K562 (cell line): ENCODE data around the gene TNNT2. TPM values are rescaled to one million over a fixed set of nuclear protein-coding genes. Genes with fewer than 3 reads are reported as not detected.
A peak's percentile ranks its signal among the peaks of the same experiment; 100 is the strongest.

Experiments used
- ATAC-seq: fragments of 200-7000 bp; cut with Tn5 transposase; 3 replicates; pipeline ENCODE4 v1.9.1; 2020; ENCODE audit warnings: moderate library complexity
- BruUV-seq: library from RNA; stranded (reverse); fragments of 400-500 nt; replicated peaks from 2 replicates; lab custom pipeline; 2021; lab: Mats Ljungman, UMichigan
- CTCF ChIA-PET: fragments of 300-600 bp; formaldehyde crosslinking; extraction: SDS; loops from one replicate; lab custom pipeline; 2021; ENCODE audit warnings: low intra/inter-chr PET ratio; lab: Yijun Ruan, JAX
- POLR2A ChIA-PET: fragments of 300-600, 350-650 bp; sonication (Branson Sonifier 250); formaldehyde crosslinking; extraction: SDS; loops from one replicate; lab custom pipeline; 2021; ENCODE audit warnings: antibody characterized with exemption, inconsistent platforms; lab: Yijun Ruan, JAX
- DNase-seq, 4 experiments: peaks; one replicate each; pipeline versions ENCODE4 v3.0.0 to v3.0.0-alpha.2; 2011 to 2018; ENCODE audit warnings: low spot score in 3 of 4, mixed read lengths in 3 of 4; ENCODE audit errors: extremely low read depth in 1 of 4
- FAIRE-seq: peaks from 2 replicates; lab custom pipeline; 2011; peaks lifted over from hg19 to GRCh38; lab: Jason Lieb, UNC
- H2AFZ ChIP-seq: 2 replicates; pipeline ENCODE4 v1.6.0; 2011; ENCODE audit warnings: low read depth, low read length, control low read depth, inconsistent platforms
- H3K27ac ChIP-seq: fragments of 200-600 bp; 3 replicates; pipeline ENCODE4 v1.8.0; 2011; ENCODE audit warnings: low read depth, mild to moderate bottlenecking, control low read depth, inconsistent platforms, low read length, moderate library complexity, mixed read lengths; ENCODE audit errors: extremely low read depth
- H3K27me3 ChIP-seq, 2 experiments: fragments of 300-600 bp in 1 of 2; 2 replicates in 1 of 2; 3 replicates in 1 of 2; pipeline versions ENCODE4 v1.6.0 to v1.8.0; 2011; ENCODE audit warnings: inconsistent platforms in 2 of 2, low read length in 2 of 2, mild to moderate bottlenecking in 1 of 2, mixed read lengths in 1 of 2, moderate library complexity in 1 of 2; ENCODE audit not compliant: control insufficient read depth in 2 of 2, insufficient read depth in 2 of 2
- H3K36me3 ChIP-seq: fragments of 300-600 bp; 3 replicates; pipeline ENCODE4 v1.8.0; 2011; ENCODE audit warnings: mild to moderate bottlenecking, low read length, inconsistent platforms; ENCODE audit not compliant: control insufficient read depth, insufficient read depth
- H3K4me1 ChIP-seq, 2 experiments: fragments of 200-600 bp in 1 of 2; replicated peaks in 1 of 2; 2 replicates in 1 of 2; 3 replicates in 1 of 2; pipeline versions ENCODE4 v1.5.1 to v1.8.0; 2011; ENCODE audit warnings: inconsistent platforms in 2 of 2, low read length in 2 of 2, mild to moderate bottlenecking in 1 of 2, mixed read lengths in 1 of 2, moderate library complexity in 1 of 2; ENCODE audit not compliant: control insufficient read depth in 2 of 2, insufficient read depth in 2 of 2
- H3K4me2 ChIP-seq: 2 replicates; pipeline ENCODE4 v1.6.1; 2011; ENCODE audit warnings: low read length, control low read depth, inconsistent platforms, mixed read lengths; ENCODE audit not compliant: insufficient read depth
- H3K4me3 ChIP-seq: fragments of 200-600 bp; sonication (generic), shearing (Covaris generic); 2 replicates; pipeline ENCODE4 v1.5.1; 2016; ENCODE audit warnings: control low read depth, inconsistent platforms
- H3K79me2 ChIP-seq: fragments of 200-600 bp; 3 replicates; pipeline ENCODE4 v1.8.0; 2011; ENCODE audit warnings: low read length, inconsistent platforms; ENCODE audit not compliant: control insufficient read depth, insufficient read depth
- H3K9ac ChIP-seq, 2 experiments: 2 replicates each; pipeline versions ENCODE4 v1.6.0 to v1.6.1; 2011; ENCODE audit warnings: low read depth in 2 of 2, low read length in 2 of 2, control low read depth in 1 of 2, inconsistent platforms in 1 of 2, mild to moderate bottlenecking in 1 of 2, mixed read lengths in 1 of 2; ENCODE audit not compliant: insufficient read depth in 1 of 2
- H3K9me1 ChIP-seq: one replicate; pipeline ENCODE4 v1.6.0; 2011; ENCODE audit warnings: inconsistent platforms, mild to moderate bottlenecking, low read length, moderate library complexity; ENCODE audit not compliant: control insufficient read depth, insufficient read depth
- H3K9me3 ChIP-seq: replicated peaks from 2 replicates; pipeline ENCODE4 v1.5.1; 2011; ENCODE audit warnings: low read depth, low read length, inconsistent platforms; ENCODE audit not compliant: control insufficient read depth, insufficient read depth
- H4K20me1 ChIP-seq: replicated peaks from 2 replicates; pipeline ENCODE4 v1.6.1; 2011; ENCODE audit warnings: low read length, inconsistent platforms, mixed read lengths; ENCODE audit not compliant: control insufficient read depth, insufficient read depth
- CTCF ChIP-seq, 3 experiments: IDR thresholded peaks in 2 of 3; conservative IDR thresholded peaks in 1 of 3; 2 replicates each; pipeline ENCODE4 v1.5.1; 2011 to 2012; ENCODE audit warnings: low read length in 3 of 3, mild to moderate bottlenecking in 3 of 3, control low read depth in 2 of 3, improper control_type of control experiment in 1 of 3, inconsistent platforms in 1 of 3, low read depth in 1 of 3, mixed read lengths in 1 of 3, moderate library complexity in 1 of 3; ENCODE audit not compliant: insufficient read depth in 2 of 3
- CTCFL ChIP-seq: IDR thresholded peaks from 2 replicates; pipeline ENCODE4 v1.6.1; 2011; ENCODE audit warnings: borderline replicate concordance, low read depth, mild to moderate bottlenecking, moderate library complexity, low read length; ENCODE audit not compliant: insufficient read depth, poor library complexity, severe bottlenecking
- FOXJ3 ChIP-seq: sonication (generic); formaldehyde crosslinking; IDR thresholded peaks from 2 replicates; pipeline ENCODE4 v1.4.0; 2020; ENCODE audit warnings: mild to moderate bottlenecking, missing genetic modification reagents
- FOXK2 ChIP-seq, 2 experiments: fragments of 450-650 bp; IDR thresholded peaks in 1 of 2; conservative IDR thresholded peaks in 1 of 2; 2 replicates each; pipeline ENCODE4 v1.6.1; 2016; ENCODE audit warnings: low read depth in 2 of 2, mild to moderate bottlenecking in 1 of 2
- MAFK ChIP-seq: IDR thresholded peaks from 2 replicates; pipeline ENCODE4 v1.6.1; 2011; ENCODE audit warnings: low read length, improper control_type of control experiment
- SMAD3 ChIP-seq: fragments of 450-650 bp; formaldehyde crosslinking; conservative IDR thresholded peaks from 2 replicates; pipeline ENCODE4 v1.4.0; 2020; ENCODE audit warnings: mild to moderate bottlenecking
- STAG1 ChIP-seq: sonication (generic); formaldehyde crosslinking; IDR thresholded peaks from 2 replicates; pipeline ENCODE4 v1.5.0; 2020; ENCODE audit warnings: missing genetic modification reagents, borderline replicate concordance
- SUPT5H ChIP-seq: fragments of 450-650 bp; IDR thresholded peaks from 2 replicates; pipeline ENCODE4 v1.6.1; 2016
- TFAP4 ChIP-seq: sonication (generic); formaldehyde crosslinking; IDR thresholded peaks from 2 replicates; pipeline ENCODE4 v1.8.0; 2022; ENCODE audit warnings: missing genetic modification reagents, mild to moderate bottlenecking, moderate library complexity, borderline replicate concordance
- YY1 ChIP-seq, 3 experiments: IDR thresholded peaks; 2 replicates each; pipeline ENCODE4 v1.6.1; 2011; ENCODE audit warnings: low read length in 2 of 3, mild to moderate bottlenecking in 2 of 3, moderate library complexity in 2 of 3, borderline replicate concordance in 1 of 3, control low read depth in 1 of 3, low read depth in 1 of 3; ENCODE audit not compliant: insufficient read depth in 3 of 3, insufficient replicate concordance in 2 of 3, control insufficient read depth in 1 of 3, insufficient read length in 1 of 3; ENCODE audit errors: extremely low read depth in 1 of 3
- ZBTB5 ChIP-seq: fragments of 450-650 bp; IDR thresholded peaks from 2 replicates; pipeline ENCODE4 v1.6.1; 2017; ENCODE audit warnings: antibody characterized with exemption
- ZNF324 ChIP-seq: fragments of 250-450 bp; sonication (Bioruptor Pico); IDR thresholded peaks from 2 replicates; pipeline ENCODE4 v1.4.0; 2020; ENCODE audit warnings: mild to moderate bottlenecking
- ZNF586 ChIP-seq: fragments of 450-650 bp; formaldehyde crosslinking; conservative IDR thresholded peaks from 2 replicates; pipeline ENCODE4 v1.4.0; 2020; ENCODE audit warnings: mild to moderate bottlenecking, moderate library complexity
- ZNF696 ChIP-seq: fragments of 250-450 bp; sonication (Bioruptor Pico); conservative IDR thresholded peaks from 2 replicates; pipeline ENCODE4 v1.4.0; 2020; ENCODE audit warnings: mild to moderate bottlenecking, moderate library complexity
- WGBS: fragments of 100-300 bp; shearing (Covaris generic); methylation state at CpG from one replicate; pipeline ENCODE4 v1.1.6; 2016; ENCODE audit warnings: low coverage, mixed read lengths; ENCODE audit not compliant: insufficient coverage; ENCODE audit errors: missing lambda C conversion rate; 5-methylcytosine and 5-hydroxymethylcytosine counted together
- in situ Hi-C: fragments of 300-500 bp; cut with MboI; formaldehyde crosslinking; loops from 4 replicates; pipeline ENCODE4 v1.15.0; 2018; ENCODE audit warnings: inconsistent platforms, mixed read lengths
- intact Hi-C: fragments of 100-400 bp; cut with micrococcal nuclease; formaldehyde crosslinking; loops from 2 replicates; pipeline ENCODE4 v1.14.2; 2022
- polyA plus RNA-seq, 8 experiments: library from polyadenylated mRNA; depleted of rRNA in 4 of 8; stranded (reverse) in 5 of 8; unstranded in 3 of 8; fragments of >200 nt; fragmentation: Nextera tagmentation in 2 of 8; fragmentation: Illumina TruSeq in 1 of 8; extraction: Ambion mirVana in 2 of 8; extraction: Trizol in 1 of 8; gene quantifications; 2 replicates each; pipeline versions ENCODE4 v1.2.1 to v1.2.3, GENCODE V29; 2011 to 2014; ENCODE audit warnings: inconsistent platforms in 1 of 8, missing spikeins in 1 of 8
- total RNA-seq, 7 experiments: library from RNA; depleted of rRNA in 6 of 7; stranded (reverse); fragments of >200 nt in 6 of 7; fragmentation: Illumina TruSeq in 2 of 7; extraction: Trizol in 2 of 7; gene quantifications; 2 replicates each; pipeline versions ENCODE4 v1.2.1 to v1.2.3, GENCODE V29; 2011 to 2021; ENCODE audit warnings: low replicate concordance in 1 of 7

The TNNT2 gene
- total and polyA plus RNA-seq, 9 of the 15 experiments (the other 6 are each of a cell fraction or from before 2014, with no cell fraction given), result not detected

DNA sequence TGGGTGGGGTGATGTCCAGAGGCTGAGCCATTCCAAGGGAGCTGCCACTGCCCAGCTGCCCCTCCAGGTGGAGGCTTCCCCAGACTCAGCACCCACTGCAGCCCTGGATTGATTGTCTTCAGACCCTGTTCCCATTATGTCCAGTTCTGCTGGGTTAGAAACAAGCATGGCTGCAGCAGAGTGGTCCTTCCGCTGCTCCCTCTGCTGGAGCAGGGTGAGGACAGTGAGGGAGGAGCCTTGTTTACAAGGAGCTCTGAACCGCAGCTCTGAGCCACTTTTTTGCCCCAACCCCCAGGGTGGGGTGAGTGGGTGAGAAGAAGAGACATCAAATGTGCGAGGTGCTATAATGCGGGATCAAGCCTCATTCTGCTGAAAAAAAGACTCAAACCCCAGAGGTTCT, 2.3 kb downstream of the TNNT2 start:
- H3K27ac ChIP-seq, result no peak overlapping the region
- POLR2A ChIA-PET, result interaction anchor here (0.7 to 0.8 kb wide), 2 partner anchors 8 to 19 kb away, joined by 3 read pairs; no protein-coding TSS in a partner anchor
- no peaks in the 10 kb centered on the region; a peak in 1 of 5 replicates for H3K4me1 ChIP-seq
- in situ Hi-C loops (no loop called here), intact Hi-C loops (no loop called here)
- peaks cover 15% of the 10 kb centered on the region for H4K20me1 ChIP-seq
- no peaks in the 10 kb centered on the region for H3K79me2 ChIP-seq
- BruUV-seq, result no TSS peak
- no peaks in the 10 kb centered on the region for H3K9me3 ChIP-seq
- FAIRE-seq, result no peak
- CTCF ChIA-PET, result no interaction called here
- H3K9ac ChIP-seq, result 0 out of 4 replicates have a peak overlapping the region, but pooled peaks of 1 of the 2 experiments have one; percentile 3
- H3K27me3 ChIP-seq, result peaks cover 12 to 63% of the 10 kb centered on the region in 2 experiments; a peak in 4 of 5 replicates
- H3K9me1 ChIP-seq, result peaks cover 4% of the 10 kb centered on the region
- WGBS, result 4% methylated on average over 4 of the region's 4 CpGs
- H3K4me2 ChIP-seq, result no peak overlapping the region
- peak; percentile 42 for ATAC-seq
- H3K36me3 ChIP-seq, result no peaks in the 10 kb centered on the region
- H3K4me3 ChIP-seq, result no peak overlapping the region
- DNase-seq, result peak in 1 of 4 experiments; percentile 11
- no peak overlapping the region for H2AFZ ChIP-seq
- TF ChIP-seq TFAP4 (CRISPR knock-in tag) (no peak), ZNF324 (no peak), ZBTB5 (no peak), SMAD3 (CRISPR knock-in tag) (no peak), ZNF696 (CRISPR knock-in tag) (no peak), SUPT5H (no peak), ZNF586 (no peak), FOXK2 (conservative IDR thresholded peaks at IDR 0.05 in 1 of 2, IDR thresholded peaks at IDR 0.05 in 1 of 2; ENCODE audit: low read depth in 2 of 2) (peak in 1 of 2 experiments; percentile 41; a peak in 1 of 4 replicates), YY1 (IDR thresholded peaks at IDR 0.05; ENCODE audit: borderline replicate concordance in 1 of 3, control insufficient read depth in 1 of 3, extremely low read depth in 1 of 3, insufficient read depth in 3 of 3, insufficient read length in 1 of 3, insufficient replicate concordance in 2 of 3, low read depth in 1 of 3, low read length in 2 of 3) (peak in 1 of 3 experiments; percentile 27), CTCFL (peak; percentile 12), MAFK (no peak), CTCF (IDR thresholded peaks at IDR 0.05 in 2 of 3, conservative IDR thresholded peaks at IDR 0.05 in 1 of 3; ENCODE audit: insufficient read depth in 2 of 3, low read depth in 1 of 3, low read length in 3 of 3) (peak; percentile 20 to 30 (median 28); a peak in 4 of 6 replicates), FOXJ3 (CRISPR knock-in tag) (no peak), STAG1 (CRISPR knock-in tag) (0 out of 2 replicates have a peak, but pooled peaks have one; percentile 6)
